AG09309 (cell line): ENCODE results near the gene PRR16.

Experiments
- DNase-seq: peaks from one replicate; pipeline ENCODE4 v3.0.0-alpha.2; 2010; ENCODE audit warnings: low read depth
- H3K4me3 ChIP-seq: 2 replicates; pipeline ENCODE4 v1.5.1; 2011; ENCODE audit warnings: mild to moderate bottlenecking, low read depth, low read length, moderate library complexity; ENCODE audit not compliant: control insufficient read depth
- CTCF ChIP-seq: IDR thresholded peaks from 2 replicates; pipeline ENCODE4 v1.5.1; 2011; ENCODE audit warnings: mild to moderate bottlenecking, low read depth, low read length, inconsistent platforms; ENCODE audit not compliant: insufficient read depth, control insufficient read depth; ENCODE audit errors: missing control alignments

PRR16 gene

GRCh38 chr5:120546922-120547321 is 82.8 kb downstream of the PRR16 start:
- no peak for DNase-seq
- TF ChIP-seq CTCF = no peak
- H3K4me3 ChIP-seq = no peak overlapping the region

GRCh38 chr5:120550358-120550757 is 86.3 kb downstream of the PRR16 start:
- DNase-seq = no peak
- no peak for TF ChIP-seq CTCF

GRCh38 chr5:120552638-120553037 is 88.5 kb downstream of the PRR16 start:
- H3K4me3 ChIP-seq = no peak overlapping the region
- TF ChIP-seq CTCF = no peak
- DNase-seq = no peak

More at GRCh38 chr5:120550358-120550757, 86.3 kb downstream of the PRR16 start:
- H3K4me3 ChIP-seq = no peak overlapping the region

GRCh38 chr5:120555345-120555744 is 91.2 kb downstream of the PRR16 start:
- no peak for DNase-seq
- no peak overlapping the region for H3K4me3 ChIP-seq
- TF ChIP-seq CTCF = no peak

- no peak for DNase-seq
- TF ChIP-seq CTCF = no peak
- H3K4me3 ChIP-seq = no peak overlapping the region
These were observed 99.9 kb downstream of the PRR16 start for GRCh38 chr5:120564013-120564412.

GRCh38 chr5:120567066-120567465 is 103.0 kb downstream of the PRR16 start:
- no peak overlapping the region for H3K4me3 ChIP-seq
- DNase-seq = no peak
- TF ChIP-seq CTCF = no peak

GRCh38 chr5:120567921-120568320 is 103.8 kb downstream of the PRR16 start:
- DNase-seq = no peak
- TF ChIP-seq CTCF = no peak
- no peak overlapping the region for H3K4me3 ChIP-seq
